HepG2 (cell line): ENCODE results near the gene SHISAL1. TPM values are rescaled to one million over a fixed set of nuclear protein-coding genes. Genes with fewer than 3 reads are reported as not detected.

Source experiments
- ATAC-seq: fragments of 200-7000 bp; cut with Tn5 transposase; 3 replicates; pipeline ENCODE4 v1.9.1; 2020; ENCODE audit warnings: mild to moderate bottlenecking, moderate library complexity
- BruUV-seq: library from RNA; stranded (reverse); fragments of 400-500 nt; replicated peaks from 2 replicates; lab custom pipeline; 2021; lab: Mats Ljungman, UMichigan
- CTCF ChIA-PET: fragments of 300-600 bp; formaldehyde crosslinking; extraction: SDS; loops from one replicate; lab custom pipeline; 2021; ENCODE audit warnings: low total read pairs, inconsistent platforms, low intra/inter-chr PET ratio; lab: Yijun Ruan, JAX
- POLR2A ChIA-PET: fragments of 350-600 bp; sonication (Branson Sonifier 250); formaldehyde crosslinking; loops from one replicate; lab custom pipeline; 2020; ENCODE audit warnings: antibody characterized with exemption, inconsistent platforms; lab: Yijun Ruan, JAX
- DNase-seq: peaks from one replicate; pipeline ENCODE4 v3.0.0-alpha.2; 2015; ENCODE audit warnings: low spot score
- FAIRE-seq: peaks from 3 replicates; lab custom pipeline; 2011; peaks lifted over from hg19 to GRCh38; lab: Jason Lieb, UNC
- H2AFZ ChIP-seq: one replicate; pipeline ENCODE4 v1.6.1; 2011; ENCODE audit warnings: low read length, inconsistent platforms
- H3K27ac ChIP-seq: fragments of 300-600 bp; 3 replicates; pipeline ENCODE4 v1.8.0; 2011; ENCODE audit warnings: mixed run types, mild to moderate bottlenecking, mixed read lengths, low read length, inconsistent platforms; ENCODE audit not compliant: insufficient read depth; ENCODE audit errors: extremely low read length
- H3K27me3 ChIP-seq, 2 experiments: fragments of 200-600 bp in 1 of 2; 2 replicates in 1 of 2; 3 replicates in 1 of 2; pipeline versions ENCODE4 v1.6.0 to v1.8.0; 2011; ENCODE audit warnings: low read length in 2 of 2, mild to moderate bottlenecking in 2 of 2, moderate library complexity in 2 of 2, inconsistent platforms in 1 of 2; ENCODE audit not compliant: insufficient read depth in 2 of 2, control insufficient read depth in 1 of 2
- H3K36me3 ChIP-seq, 2 experiments: fragments of 200-600 bp in 1 of 2; replicated peaks in 1 of 2; 2 replicates in 1 of 2; 3 replicates in 1 of 2; pipeline versions ENCODE4 v1.5.1 to v1.8.0; 2011; ENCODE audit warnings: low read length in 2 of 2, inconsistent platforms in 1 of 2; ENCODE audit not compliant: insufficient read depth in 2 of 2, control insufficient read depth in 1 of 2
- H3K4me1 ChIP-seq: 2 replicates; pipeline ENCODE4 v1.5.1; 2012; ENCODE audit warnings: low read length, inconsistent platforms; ENCODE audit not compliant: insufficient read depth
- H3K4me2 ChIP-seq: 2 replicates; pipeline ENCODE4 v1.6.0; 2011; ENCODE audit warnings: low read depth, low read length, inconsistent platforms
- H3K4me3 ChIP-seq, 3 experiments: fragments of 200-600 bp in 1 of 3; sonication (generic), shearing (Covaris generic) in 1 of 3; replicated peaks in 1 of 3; 2 replicates each; pipeline ENCODE4 v1.5.1; 2011 to 2016; ENCODE audit warnings: low read length in 3 of 3, inconsistent platforms in 2 of 3, low read depth in 2 of 3, mild to moderate bottlenecking in 2 of 3, control low read depth in 1 of 3, mixed read lengths in 1 of 3; ENCODE audit not compliant: insufficient read depth in 1 of 3
- H3K79me2 ChIP-seq: one replicate; pipeline ENCODE4 v1.6.1; 2011; ENCODE audit warnings: low read length, inconsistent platforms; ENCODE audit not compliant: insufficient read depth
- H3K9ac ChIP-seq: 2 replicates; pipeline ENCODE4 v1.6.0; 2011; ENCODE audit warnings: mild to moderate bottlenecking, low read depth, low read length, inconsistent platforms; ENCODE audit not compliant: insufficient read depth
- H3K9me3 ChIP-seq: 2 replicates; pipeline ENCODE4 v1.5.1; 2012; ENCODE audit warnings: mild to moderate bottlenecking, low read length
- H4K20me1 ChIP-seq: 2 replicates; pipeline ENCODE4 v1.6.0; 2011; ENCODE audit warnings: inconsistent platforms, mild to moderate bottlenecking, low read length, moderate library complexity; ENCODE audit not compliant: insufficient read depth
- AKAP8 ChIP-seq: sonication (generic); formaldehyde crosslinking; IDR thresholded peaks from 2 replicates; pipeline ENCODE4 v1.5.1; 2020; ENCODE audit warnings: mild to moderate bottlenecking, missing genetic modification reagents
- ARHGAP35 ChIP-seq: sonication (generic); formaldehyde crosslinking; IDR thresholded peaks from 2 replicates; pipeline ENCODE4 v1.9.0; 2022; ENCODE audit warnings: mild to moderate bottlenecking, inconsistent platforms, moderate library complexity, missing genetic modification reagents, borderline replicate concordance
- CHCHD3 ChIP-seq: sonication (generic); formaldehyde crosslinking; IDR thresholded peaks from 2 replicates; pipeline ENCODE4 v1.8.0; 2022; ENCODE audit warnings: mild to moderate bottlenecking, missing genetic modification reagents, moderate library complexity
- CREM ChIP-seq, 2 experiments: sonication (generic) in 1 of 2; formaldehyde crosslinking in 1 of 2; IDR thresholded peaks; 2 replicates each; pipeline versions ENCODE4 v1.4.0 to v1.6.1; 2016 to 2020; ENCODE audit warnings: antibody characterized with exemption in 1 of 2, mild to moderate bottlenecking in 1 of 2, missing genetic modification reagents in 1 of 2
- ETV5 ChIP-seq: IDR thresholded peaks from 2 replicates; pipeline ENCODE4 v1.6.1; 2018; ENCODE audit warnings: missing biosample characterization, missing genetic modification reagents, inconsistent platforms, borderline replicate concordance
- HNRNPLL ChIP-seq: fragments of 200-400 bp; formaldehyde crosslinking; IDR thresholded peaks from 2 replicates; pipeline ENCODE4 v1.6.1; 2017; ENCODE audit warnings: mild to moderate bottlenecking, low read depth, low read length; ENCODE audit not compliant: poor library complexity, severe bottlenecking
- MLLT10 ChIP-seq: sonication (generic); formaldehyde crosslinking; IDR thresholded peaks from 2 replicates; pipeline ENCODE4 v1.4.0; 2020; ENCODE audit warnings: missing genetic modification reagents
- MTA1 ChIP-seq: sonication (generic); formaldehyde crosslinking; IDR thresholded peaks from 2 replicates; pipeline ENCODE4 v1.4.0; 2020; ENCODE audit warnings: missing genetic modification reagents, mild to moderate bottlenecking, borderline replicate concordance
- MXI1 ChIP-seq: IDR thresholded peaks from 3 replicates; pipeline ENCODE4 v1.6.1; 2012; ENCODE audit warnings: low read depth, low read length, inconsistent platforms, borderline replicate concordance
- PHF8 ChIP-seq: sonication (generic); formaldehyde crosslinking; IDR thresholded peaks from 2 replicates; pipeline ENCODE4 v1.5.0; 2020; ENCODE audit warnings: missing genetic modification reagents
- ZBTB26 ChIP-seq: IDR thresholded peaks from 2 replicates; pipeline ENCODE4 v1.6.1; 2016; ENCODE audit warnings: missing compliant biosample characterization, missing genetic modification reagents, borderline replicate concordance
- ZFP91 ChIP-seq: sonication (generic); formaldehyde crosslinking; IDR thresholded peaks from 2 replicates; pipeline ENCODE4 v1.9.0; 2022; ENCODE audit warnings: missing genetic modification reagents, mild to moderate bottlenecking, borderline replicate concordance
- ZFX ChIP-seq: sonication (generic); formaldehyde crosslinking; IDR thresholded peaks from 2 replicates; pipeline ENCODE4 v1.4.0; 2020; ENCODE audit warnings: mild to moderate bottlenecking, low read depth, missing genetic modification reagents, moderate library complexity
- ZNF263 ChIP-seq: sonication (generic); formaldehyde crosslinking; IDR thresholded peaks from 2 replicates; pipeline ENCODE4 v1.4.0; 2020; ENCODE audit warnings: missing genetic modification reagents
- ZNF550 ChIP-seq: sonication (generic); formaldehyde crosslinking; IDR thresholded peaks from 2 replicates; pipeline ENCODE4 v1.4.0; 2020; ENCODE audit warnings: mild to moderate bottlenecking, missing genetic modification reagents, borderline replicate concordance
- ZSCAN9 ChIP-seq: IDR thresholded peaks from 2 replicates; pipeline ENCODE4 v1.6.1; 2016; ENCODE audit warnings: borderline replicate concordance
- WGBS: methylation state at CpG from one replicate; pipeline ENCODE4 v1.1.6; 2017; ENCODE audit warnings: low lambda C conversion rate; 5-methylcytosine and 5-hydroxymethylcytosine counted together
- in situ Hi-C: cut with HindIII; loops from 2 replicates; pipeline ENCODE4 v1.10.0; 2017; ENCODE audit warnings: low pct_unique_long_range_greater_than_20kb; ENCODE audit not compliant: extremely low pct_ligation_motif_present
- intact Hi-C: fragments of 100-400 bp; cut with micrococcal nuclease; formaldehyde crosslinking; loops from one replicate; pipeline ENCODE4 v1.10.0; 2022; ENCODE audit not compliant: unreplicated experiment
- polyA plus RNA-seq, 8 experiments: library from polyadenylated mRNA; depleted of rRNA in 3 of 8; stranded (reverse) in 7 of 8; unstranded in 1 of 8; fragments of >200 nt; fragmentation: Illumina TruSeq in 4 of 8; extraction: Trizol in 4 of 8; gene quantifications; 2 replicates each; pipeline versions ENCODE4 v1.2.1 to v1.2.3, GENCODE V29; 2011 to 2016; ENCODE audit warnings: low read depth in 4 of 8, missing spikeins in 1 of 8, mixed read lengths in 1 of 8; ENCODE audit not compliant: insufficient read depth in 1 of 8
- total RNA-seq, 5 experiments: library from RNA; depleted of rRNA; stranded (reverse); fragments of >200 nt; fragmentation: Illumina TruSeq; extraction: Trizol; gene quantifications; 2 replicates each; pipeline ENCODE4 v1.2.3, GENCODE V29; 2016; ENCODE audit warnings: low read depth in 1 of 5

Gene SHISAL1
- total and polyA plus RNA-seq, 2 of the 13 experiments (the other 11 are each of a cell fraction or from before 2014, with no cell fraction given): not detected

- CTCF ChIA-PET: no interaction called here
- WGBS: 27% methylated on average over 7 of the region's 12 CpGs
- no TSS peak for BruUV-seq
- Histone ChIP-seq H3K4me3 (no peak overlapping the region), H3K9ac (no peak overlapping the region), H4K20me1 (no peaks in the 10 kb centered on the region), H3K4me2 (no peak overlapping the region), H2AFZ (no peak overlapping the region), H3K9me3 (peaks cover 11% of the 10 kb centered on the region), H3K79me2 (no peaks in the 10 kb centered on the region), H3K27me3 (peaks cover 3 to 10% of the 10 kb centered on the region in 2 experiments; a peak in 3 of 5 replicates), H3K36me3 (no peaks in the 10 kb centered on the region), H3K27ac (no peak overlapping the region), H3K4me1 (0 out of 2 replicates have a peak, but pooled peaks cover 8% of the 10 kb centered on the region)
- POLR2A ChIA-PET: no interaction called here
- in situ Hi-C loops (no loop called here), intact Hi-C loops (no loop called here)
- TF ChIP-seq ARHGAP35 (no peak), ZSCAN9 (CRISPR knock-in tag) (no peak), CREM (IDR thresholded peaks at IDR 0.05) (no peak), CREM (CRISPR knock-in tag; IDR thresholded peaks at IDR 0.05) (no peak), MLLT10 (no peak), MTA1 (CRISPR knock-in tag) (no peak), ZBTB26 (CRISPR knock-in tag) (no peak), MXI1 (no peak)
- FAIRE-seq: no peak
- ATAC-seq: no peak
- DNase-seq: no peak
Observed at GRCh38 chr22:44293034-44293433, 19.7 kb downstream of the SHISAL1 start.

GRCh38 chr22:44292521-44292920 lies 20.2 kb downstream of the SHISAL1 start:
- Histone ChIP-seq H4K20me1 (no peaks in the 10 kb centered on the region), H3K27me3 (peaks cover 6 to 13% of the 10 kb centered on the region in 2 experiments; a peak in 3 of 5 replicates), H3K4me1 (0 out of 2 replicates have a peak, but pooled peaks cover 8% of the 10 kb centered on the region), H3K36me3 (no peaks in the 10 kb centered on the region), H3K4me2 (no peak overlapping the region), H3K79me2 (no peaks in the 10 kb centered on the region), H3K9ac (no peak overlapping the region), H2AFZ (no peak overlapping the region), H3K9me3 (peaks cover 11% of the 10 kb centered on the region), H3K4me3 (no peak overlapping the region), H3K27ac (no peak overlapping the region)
- TF ChIP-seq ZFP91 (CRISPR knock-in tag): no peak
- TF ChIP-seq ETV5 (CRISPR knock-in tag): no peak
- TF ChIP-seq PHF8 (CRISPR knock-in tag): no peak
- no peak for TF ChIP-seq ZNF263 (CRISPR knock-in tag)
- TF ChIP-seq AKAP8: no peak
- TF ChIP-seq HNRNPLL: no peak
- TF ChIP-seq CHCHD3 (CRISPR knock-in tag): no peak
- TF ChIP-seq ZNF550: no peak
- no peak for TF ChIP-seq ZFX (CRISPR knock-in tag)
- no TSS peak for BruUV-seq
- DNase-seq (no peak), FAIRE-seq (no peak), ATAC-seq (no peak)
- ChIA-PET CTCF (no interaction called here), POLR2A (no interaction called here)
- 17% methylated on average over 6 of the region's 10 CpGs for WGBS
- intact Hi-C loops: no loop called here
- in situ Hi-C loops: no loop called here
